Hematopoietic multipotent progenitor cell (in vitro differentiated cells): ENCODE measurements around the gene QSER1. TPM values are rescaled to one million over a fixed set of nuclear protein-coding genes. Genes with fewer than 3 reads are reported as not detected.
"Not testable (repeated sequence)": the region's sequence is repeated elsewhere in the genome, so short reads cannot be mapped to it uniquely, and the experiment has no call there.

ENCODE experiments used
- DNase-seq, 3 donors: peaks; one replicate each; pipeline ENCODE4 v3.0.0-alpha.2; 2011 to 2015; ENCODE audit warnings: low read depth in 2 of 3, low spot score in 2 of 3
- total RNA-seq: library from RNA; depleted of rRNA; stranded (reverse); fragments of >200 nt; gene quantifications from one replicate; pipeline ENCODE4 v1.2.3, GENCODE V29; 2012

Gene QSER1
- total RNA-seq, 1 donor = 11.8 TPM

DNA sequence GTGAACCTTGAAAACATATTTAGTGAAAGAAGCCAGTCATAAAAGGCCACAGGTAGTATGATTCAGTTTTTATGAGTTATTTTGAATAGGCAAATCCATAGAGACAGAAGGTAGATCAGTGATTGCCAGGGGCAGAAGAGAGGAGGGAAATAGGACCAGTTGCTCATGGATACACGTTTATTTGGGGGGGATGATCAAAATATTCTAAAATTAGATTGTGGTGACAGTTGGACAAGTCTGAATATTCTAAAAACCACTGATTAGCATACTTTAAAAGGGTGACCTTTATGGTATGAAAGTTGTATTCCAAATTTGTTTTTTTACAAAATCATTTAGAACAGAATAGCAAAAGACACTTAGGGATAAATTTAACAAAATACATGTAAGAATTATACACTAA, 28.6 kb downstream of the QSER1 start:
- no peak for DNase-seq

GRCh38 chr11:32931606-32932005, 39.0 kb downstream of the QSER1 start:
- no peak for DNase-seq

GRCh38 chr11:32932196-32932595, 39.6 kb downstream of the QSER1 start:
- no peak for DNase-seq

- DNase-seq = peak in 2 of 3 donors; percentile 28 to 60
Measured at GRCh38 chr11:32935462-32936029, 42.9 kb downstream of the QSER1 start.

- DNase-seq = not testable (repeated sequence)
Measured at GRCh38 chr11:32936178-32936577, 43.6 kb downstream of the QSER1 start.

DNA sequence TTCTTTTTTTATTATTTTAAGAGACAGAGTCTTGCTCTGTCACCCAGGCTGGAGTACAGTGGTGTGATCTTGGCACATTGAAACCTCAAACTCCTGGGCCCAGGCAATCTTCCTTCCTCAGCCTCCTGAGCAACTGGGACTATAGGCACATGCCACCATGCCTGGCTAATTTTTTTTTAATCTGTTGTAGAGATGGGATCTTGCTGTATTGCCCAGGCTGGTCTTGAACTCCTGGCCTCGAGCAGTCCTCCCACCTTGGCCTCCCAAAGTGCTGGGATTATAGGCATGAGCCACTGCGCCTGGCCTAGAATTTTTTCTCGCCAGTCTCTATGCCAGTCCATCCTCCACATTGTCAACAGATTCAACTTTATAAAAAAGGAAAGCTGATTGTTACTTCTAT, 44.7 kb downstream of the QSER1 start:
- not testable (repeated sequence) for DNase-seq

DNA sequence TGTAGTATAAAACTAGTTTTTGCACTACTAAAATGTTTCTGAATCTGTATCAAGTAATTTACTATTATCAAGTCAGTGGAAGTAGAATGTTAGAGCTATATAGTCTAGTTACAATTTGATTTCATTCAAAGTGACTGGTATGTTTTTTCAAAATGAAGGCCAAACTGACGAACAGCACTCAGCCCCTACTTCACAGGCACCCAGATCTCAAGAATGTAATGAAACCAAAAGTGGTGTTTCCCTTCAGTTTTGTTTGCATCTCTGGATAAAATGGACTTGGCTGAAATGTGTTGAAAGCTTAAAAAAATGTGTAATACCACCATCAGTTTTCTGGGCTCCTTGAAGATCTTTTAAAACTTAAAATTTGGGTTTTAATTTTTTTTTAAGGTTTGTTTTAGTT, 46.4 kb downstream of the QSER1 start:
- peak in 1 of 3 donors; percentile 24 for DNase-seq

- no peak for DNase-seq
Measured at GRCh38 chr11:32939866-32940265, 47.3 kb downstream of the QSER1 start.

- no peak for DNase-seq
Measured at GRCh38 chr11:32940865-32941264, 48.3 kb downstream of the QSER1 start.

GRCh38 chr11:32947978-32948377, 55.4 kb downstream of the QSER1 start:
- no peak for DNase-seq

GRCh38 chr11:32949739-32950138, 57.1 kb downstream of the QSER1 start:
- DNase-seq = no peak

DNA sequence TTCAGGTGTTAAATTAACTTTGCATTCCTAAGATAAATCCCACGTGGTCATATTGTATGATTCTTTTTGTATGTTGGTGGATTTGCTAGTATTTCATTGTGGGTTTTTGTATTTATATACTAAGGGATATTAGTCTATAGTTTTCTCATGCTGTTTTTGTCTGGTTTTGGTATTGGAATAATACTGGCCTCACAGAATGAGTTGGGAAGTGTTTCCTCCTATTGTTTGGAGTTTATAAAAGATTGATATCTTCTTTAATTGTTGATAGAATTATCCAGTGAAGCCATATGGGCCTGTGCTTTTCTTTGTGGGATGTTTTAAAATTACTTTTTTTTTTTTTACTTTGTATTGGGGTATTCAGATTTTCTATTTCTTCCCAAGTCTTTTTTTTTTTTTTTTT, 59.8 kb downstream of the QSER1 start:
- DNase-seq = no peak

DNA sequence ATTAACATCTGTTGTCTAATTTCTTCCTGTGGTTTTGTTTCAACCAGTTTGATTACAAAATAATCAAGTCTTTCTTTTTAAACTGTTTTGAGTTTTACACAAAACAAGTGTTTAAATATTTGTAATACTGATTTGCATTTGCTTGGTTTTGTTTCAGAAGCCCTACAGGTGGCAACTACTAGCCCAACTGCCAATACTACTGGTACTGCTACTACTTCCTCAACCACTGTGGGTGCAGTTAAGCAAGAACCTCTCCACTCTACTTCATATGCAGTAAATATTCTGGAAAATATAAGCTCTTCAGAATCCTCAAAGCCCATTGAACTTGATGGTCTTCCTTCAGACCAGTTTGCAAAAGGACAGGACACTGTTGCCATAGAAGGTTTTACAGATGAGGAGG, 61.1 kb downstream of the QSER1 start:
- no peak for DNase-seq

DNA sequence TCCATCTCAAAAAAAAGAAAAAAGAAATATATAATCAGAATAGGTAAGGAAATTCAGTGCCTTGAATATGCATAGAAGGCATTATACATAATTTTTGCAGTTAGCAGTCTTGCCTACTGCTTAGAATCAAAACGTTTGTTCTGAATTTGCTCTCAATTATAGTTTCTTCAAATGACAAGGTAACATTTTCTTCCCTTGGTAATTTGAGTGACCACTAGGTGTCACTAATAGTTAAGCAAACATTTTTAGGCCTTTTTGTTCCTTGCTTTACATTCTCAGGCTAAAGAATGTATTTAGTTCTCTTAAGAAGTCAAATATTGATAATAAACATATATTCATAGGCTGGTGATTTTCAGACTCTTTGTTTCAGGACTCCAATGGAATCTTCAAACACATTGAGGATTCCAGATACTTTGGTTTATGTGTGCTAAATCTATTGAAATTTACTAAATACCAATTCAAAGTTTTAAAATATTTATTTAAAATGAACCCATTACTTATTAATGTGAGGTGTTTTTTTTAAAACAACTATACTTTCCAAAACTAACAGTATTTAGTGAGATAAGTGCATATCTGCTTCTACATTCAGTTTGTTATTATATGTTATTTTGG, 68.0 kb downstream of the QSER1 start:
- peak; percentile 28 to 81 (median 42) for DNase-seq

- DNase-seq = no peak
Measured at GRCh38 chr11:32962016-32962415, 69.4 kb downstream of the QSER1 start.

DNA sequence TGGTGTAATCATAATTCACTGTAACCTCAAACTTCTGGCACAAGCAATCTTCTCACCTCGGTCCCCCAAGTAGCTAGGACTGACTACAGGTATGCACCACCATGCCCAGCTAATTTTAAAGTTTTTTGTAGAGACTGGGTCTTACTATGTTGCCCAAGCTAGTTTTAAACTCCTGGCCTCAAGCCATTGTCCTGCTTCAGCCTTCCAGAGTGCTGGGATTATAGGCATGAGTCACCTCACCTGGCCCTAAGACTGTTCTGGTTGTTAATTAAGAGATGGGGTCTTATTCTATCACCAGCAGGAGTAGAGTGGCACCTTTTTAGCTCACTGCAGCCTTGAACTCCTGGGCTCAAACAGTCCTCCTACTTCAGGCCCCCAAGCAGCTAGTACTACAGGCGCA, 71.1 kb downstream of the QSER1 start:
- DNase-seq = no peak

DNA sequence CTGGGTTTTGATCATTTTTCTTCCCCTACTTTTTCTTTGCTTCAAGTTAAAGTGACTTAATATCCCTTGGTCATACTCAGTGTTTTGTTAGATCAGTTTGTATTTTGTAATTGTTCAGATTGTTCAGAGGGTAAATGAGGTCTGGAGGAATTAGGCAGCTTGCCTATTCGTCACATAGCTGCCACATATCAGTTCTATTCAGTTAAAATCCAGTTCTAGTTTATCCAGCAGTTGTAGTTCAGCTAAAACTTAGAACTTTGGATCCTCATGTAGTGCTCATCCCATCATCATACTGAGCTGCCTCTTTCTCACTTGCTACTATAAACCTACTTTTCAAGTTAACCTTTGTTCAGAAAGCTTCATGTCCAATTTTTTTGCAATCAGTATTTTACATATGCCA, 75.9 kb downstream of the QSER1 start:
- DNase-seq = no peak

GRCh38 chr11:32972233-32972632, 79.6 kb downstream of the QSER1 start:
- DNase-seq = not testable (repeated sequence)

GRCh38 chr11:32972781-32973180, 80.2 kb downstream of the QSER1 start:
- DNase-seq = no peak

- DNase-seq = no peak
Measured at GRCh38 chr11:32982626-32983025, 90.0 kb downstream of the QSER1 start.

GRCh38 chr11:32983506-32983905, 90.9 kb downstream of the QSER1 start:
- DNase-seq = no peak

- DNase-seq = no peak
Measured at GRCh38 chr11:32985600-32985999, 93.0 kb downstream of the QSER1 start.

DNA sequence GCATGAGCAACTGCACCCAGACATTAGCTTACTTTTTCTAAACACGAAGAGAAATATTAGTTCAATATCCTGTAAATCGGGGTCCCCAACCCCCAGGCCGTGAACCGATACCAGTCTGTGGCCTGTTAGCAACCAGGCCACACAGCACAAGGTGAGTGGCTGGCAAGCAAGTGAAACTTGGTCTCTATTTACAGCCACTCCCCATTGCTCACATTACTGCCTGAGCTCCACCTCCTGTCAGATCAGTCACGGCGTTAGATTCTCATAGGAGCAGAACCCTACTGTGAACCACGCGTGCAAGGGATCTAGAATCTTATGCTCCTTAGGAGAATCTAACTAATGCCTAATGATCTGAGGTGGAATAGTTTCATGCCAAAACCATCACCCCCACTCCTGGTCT, 95.2 kb downstream of the QSER1 start:
- DNase-seq = no peak
